HL-60 (cell line): ENCODE data around the gene EIF2B4.

Experiments used
- DNase-seq, 2 experiments: peaks; one replicate each; pipeline ENCODE4 v3.0.0-alpha.2; 2010 to 2020; ENCODE audit warnings: low read depth in 1 of 2, low spot score in 1 of 2
- H3K27ac ChIP-seq: fragments of 250-450 bp; sonication (Bioruptor Pico); replicated peaks from 2 replicates; pipeline ENCODE4 v1.5.1; 2020; ENCODE audit warnings: mild to moderate bottlenecking, moderate library complexity
- H3K27me3 ChIP-seq: fragments of 250-450 bp; sonication (Bioruptor Pico); 2 replicates; pipeline ENCODE4 v1.5.1; 2021; ENCODE audit warnings: mild to moderate bottlenecking, moderate library complexity; ENCODE audit not compliant: insufficient read depth, poor library complexity, severe bottlenecking
- H3K4me3 ChIP-seq: replicated peaks from 2 replicates; pipeline ENCODE4 v1.5.1; 2011; ENCODE audit warnings: mild to moderate bottlenecking, control low read depth, low read length; ENCODE audit not compliant: insufficient read depth
- CTCF ChIP-seq: IDR thresholded peaks from one replicate; pipeline ENCODE4 v1.5.1; 2011; ENCODE audit warnings: low read length, control low read depth, inconsistent platforms; ENCODE audit not compliant: insufficient read depth
- GABPA ChIP-seq: IDR thresholded peaks from 2 replicates; pipeline ENCODE4 v1.6.1; 2012; ENCODE audit warnings: low read depth
- POLR2AphosphoS5 ChIP-seq: IDR thresholded peaks from 2 replicates; pipeline ENCODE4 v1.6.1; 2012; ENCODE audit warnings: low read depth
- REST ChIP-seq: IDR thresholded peaks from 2 replicates; pipeline ENCODE4 v1.6.1; 2012; ENCODE audit warnings: low read depth; ENCODE audit not compliant: insufficient replicate concordance
- SPI1 ChIP-seq: IDR thresholded peaks from 2 replicates; pipeline ENCODE4 v1.6.1; 2012; ENCODE audit warnings: low read depth, mild to moderate bottlenecking, borderline replicate concordance

Gene EIF2B4

GRCh38 chr2:27400348-27401135 is 30.4 kb upstream of the EIF2B4 start:
- Histone ChIP-seq H3K27me3 (no peaks in the 10 kb centered on the region), H3K4me3 (no peak overlapping the region), H3K27ac (no peak overlapping the region)
- TF ChIP-seq CTCF = no peak
- TF ChIP-seq POLR2AphosphoS5 = no peak
- no peak for TF ChIP-seq SPI1
- no peak for TF ChIP-seq REST
- no peak for TF ChIP-seq GABPA
- no peak for DNase-seq

GRCh38 chr2:27398962-27399361 is 28.8 kb upstream of the EIF2B4 start:
- H3K27me3 ChIP-seq = no peaks in the 10 kb centered on the region
- TF ChIP-seq POLR2AphosphoS5 (no peak), REST (no peak), SPI1 (no peak), CTCF (no peak), GABPA (no peak)
- no peak overlapping the region for H3K27ac ChIP-seq
- H3K4me3 ChIP-seq = no peak overlapping the region
- DNase-seq = no peak

- no peak for DNase-seq
- Histone ChIP-seq H3K4me3 (no peak overlapping the region), H3K27ac (no peak overlapping the region), H3K27me3 (no peaks in the 10 kb centered on the region)
- TF ChIP-seq SPI1 (no peak), CTCF (no peak), REST (no peak), POLR2AphosphoS5 (no peak), GABPA (no peak)
Observed at GRCh38 chr2:27393225-27393624, 23.1 kb upstream of the EIF2B4 start.
